Adipose tissue (tissue), 3 donors: ENCODE data around the gene CIAO1. TPM values are rescaled to one million over a fixed set of nuclear protein-coding genes. Genes with fewer than 3 reads are reported as not detected.
A peak's percentile ranks its signal among the peaks of the same experiment; 100 is the strongest.

Experiments used
- H3K27ac ChIP-seq: one replicate; pipeline ENCODE4 v1.5.1; 2013; ENCODE audit warnings: low read depth, low read length
- WGBS, 3 donors: extraction: QIAGEN DNeasy Blood & Tissue Kit; methylation state at CpG; one replicate each; pipeline ENCODE4 v1.1.7; 2013; 5-methylcytosine and 5-hydroxymethylcytosine counted together
- polyA plus RNA-seq, 3 donors: library from polyadenylated mRNA; stranded (reverse); fragments of 200-250 nt; gene quantifications; one replicate each; pipeline ENCODE4 v1.2.3, GENCODE V29; 2013
- donor health status: healthy with polysubstance abuse.
- donor health status: Bipolar disorder and iron deficiency.
- donor health status: healthy.

The CIAO1 gene
- polyA plus RNA-seq, 3 donors = 34.1 to 62.3 (median 35.9) TPM

DNA sequence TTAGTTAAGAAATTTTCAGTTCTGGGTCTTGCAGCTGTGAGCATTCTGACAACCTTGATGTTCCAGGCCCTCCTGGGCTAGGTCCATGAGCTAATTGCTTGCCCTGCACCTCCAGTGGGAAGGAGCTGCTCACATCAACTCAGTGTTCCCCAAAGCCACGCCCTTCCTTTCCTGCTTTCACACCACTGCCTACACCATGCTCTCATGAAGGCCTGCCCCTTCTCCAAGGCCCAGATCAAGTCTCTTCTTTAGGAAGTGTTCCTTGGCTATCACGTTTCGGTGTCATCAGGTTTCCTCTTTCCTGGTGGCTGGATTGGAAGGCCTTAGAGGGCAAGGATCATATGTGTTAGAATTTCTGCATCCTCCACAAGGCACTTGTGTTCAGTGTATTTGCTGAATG lies 19.0 kb upstream of the CIAO1 start:
- WGBS, 3 donors = 56 to 91% (median 56%) methylated on average over 3 of the region's 3 CpGs
- H3K27ac ChIP-seq = no peak overlapping the region

DNA sequence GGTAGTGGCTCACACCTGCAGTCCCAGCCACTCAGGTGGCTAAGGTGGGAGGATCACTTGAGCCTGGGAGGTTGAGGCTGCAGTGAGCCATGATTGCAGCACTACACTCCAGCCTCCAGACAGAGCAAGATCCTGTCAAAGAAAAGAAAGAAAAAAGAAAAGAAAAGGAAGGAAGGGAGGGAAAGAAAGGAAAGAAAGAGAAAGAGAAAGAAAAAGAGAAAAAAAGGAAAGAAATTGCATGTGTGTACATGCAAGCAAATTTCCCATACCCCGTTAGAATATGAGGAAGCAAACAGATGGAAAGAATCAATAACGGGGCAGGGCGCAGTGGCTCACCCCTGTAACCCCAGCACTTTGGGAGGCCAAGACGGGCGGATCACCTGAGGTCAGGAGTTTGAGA lies 18.1 kb upstream of the CIAO1 start:
- 51 to 88% (median 82%) methylated on average over 5 of the region's 5 CpGs for WGBS, 3 donors
- no peak overlapping the region for H3K27ac ChIP-seq

DNA sequence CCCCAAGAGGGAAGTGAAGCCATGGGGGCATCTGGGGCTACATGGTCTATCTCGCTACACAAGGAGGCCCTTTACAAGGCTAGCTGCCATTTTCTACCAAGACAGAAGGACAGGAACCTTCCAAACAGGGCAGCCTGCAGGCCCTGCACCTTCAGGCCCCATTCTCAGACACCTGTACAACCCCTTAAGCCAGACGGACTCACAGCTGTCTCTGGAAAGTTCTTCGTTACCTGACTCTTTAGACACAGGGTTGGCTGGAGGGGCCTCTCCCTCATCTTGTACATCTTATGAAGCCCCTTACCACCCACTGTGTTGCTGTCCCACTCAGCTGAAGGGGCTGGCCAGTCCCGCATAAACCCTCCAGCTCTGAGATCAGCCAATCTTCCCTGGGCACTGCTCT lies 17.4 kb upstream of the CIAO1 start:
- WGBS, 3 donors = 93 to 95% (median 95%) methylated on average over 4 of the region's 4 CpGs
- H3K27ac ChIP-seq = no peak overlapping the region

DNA sequence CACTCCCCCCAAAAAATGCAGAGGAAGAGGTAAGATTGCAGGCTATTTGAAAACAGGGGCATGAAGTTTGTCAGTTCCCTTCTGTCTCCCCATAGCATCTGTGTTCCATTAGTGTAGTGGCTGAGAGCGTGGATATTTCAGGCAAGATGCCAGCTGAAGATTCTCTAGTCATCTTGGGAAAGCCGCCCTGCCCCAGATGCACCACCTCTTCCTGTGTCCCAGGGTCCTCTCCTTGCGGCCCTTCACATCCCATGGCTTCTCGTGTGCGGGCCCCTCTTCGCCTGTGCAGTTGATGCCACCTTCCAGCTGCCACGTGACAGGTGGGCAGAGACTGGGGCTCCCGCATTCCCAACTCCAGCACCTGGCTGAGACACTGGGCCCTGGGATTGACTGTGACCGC lies 16.4 kb upstream of the CIAO1 start:
- H3K27ac ChIP-seq = no peak overlapping the region
- whole genome bisulfite sequencing, 3 donors = 77 to 93% (median 81%) methylated on average over 9 of the region's 9 CpGs

DNA sequence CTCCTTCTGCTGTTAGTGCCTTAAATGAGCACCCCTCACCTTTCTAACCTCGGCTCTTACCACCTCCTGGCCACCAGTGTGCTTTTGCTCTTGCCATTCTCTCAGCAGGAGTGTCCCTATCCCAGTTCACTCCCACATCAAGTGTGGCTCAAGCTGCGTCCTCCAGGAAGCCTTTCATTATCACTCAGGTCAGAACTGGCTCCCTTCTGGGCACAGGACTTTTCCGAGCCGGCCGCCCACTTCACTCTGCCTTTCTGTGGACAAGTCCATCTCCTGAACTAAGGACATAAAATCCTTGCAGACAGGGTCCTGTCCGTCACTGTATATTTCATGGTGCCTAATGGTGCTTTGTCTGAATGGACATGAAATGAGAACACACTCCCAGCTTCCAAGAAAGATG lies 15.8 kb upstream of the CIAO1 start:
- 89 to 93% (median 91%) methylated on average over 6 of the region's 6 CpGs for WGBS, 3 donors
- no peak overlapping the region for H3K27ac ChIP-seq

DNA sequence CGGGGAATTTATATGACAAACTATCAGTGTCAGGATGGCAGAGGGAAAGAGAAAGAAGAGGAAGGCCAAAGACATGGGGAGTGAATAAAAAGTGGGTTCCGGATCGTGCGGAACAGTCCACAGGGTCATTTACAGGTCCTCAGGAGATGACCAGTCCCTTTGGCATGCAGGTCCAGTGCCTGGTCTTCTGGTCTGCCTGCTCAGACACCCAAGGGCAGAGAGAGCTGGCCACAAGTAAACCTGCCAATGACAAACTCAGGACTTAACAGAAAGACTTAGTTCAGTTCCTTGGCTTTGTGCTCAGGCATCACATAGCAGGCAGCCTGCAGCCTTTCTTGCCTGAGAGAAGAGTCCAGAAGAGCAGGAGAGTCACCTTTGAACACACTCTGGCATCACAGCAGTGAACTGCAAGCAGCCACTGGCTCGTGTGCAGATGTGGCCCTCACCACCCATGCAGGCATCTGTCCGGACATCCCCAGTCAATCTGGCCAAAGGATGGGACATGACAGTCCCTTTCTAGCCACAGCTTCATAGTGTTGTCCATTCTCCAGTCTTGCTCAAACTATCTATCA lies 14.2 kb upstream of the CIAO1 start:
- no peak overlapping the region for H3K27ac ChIP-seq
- WGBS, 3 donors = 68 to 77% (median 68%) methylated on average over 6 of the region's 6 CpGs

DNA sequence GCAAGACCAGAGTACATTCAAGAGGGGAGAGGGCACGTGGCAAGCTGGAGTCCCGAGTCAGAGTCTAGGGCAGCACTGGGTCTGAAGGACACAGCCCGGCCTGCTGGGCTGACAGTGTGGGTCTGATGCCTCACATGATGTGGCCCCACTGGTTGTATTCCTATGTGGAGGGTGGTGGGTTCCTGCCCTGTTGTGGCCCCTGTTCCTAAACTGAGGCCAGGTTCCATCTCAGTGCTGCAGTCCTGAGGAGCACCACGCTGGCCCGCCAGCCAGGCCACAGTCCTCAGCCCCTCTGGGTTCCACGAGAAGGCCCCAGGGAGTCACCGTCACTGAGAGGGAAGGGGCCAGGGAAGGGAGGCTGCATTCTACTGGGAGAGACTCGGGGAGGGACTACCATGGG lies 13.5 kb upstream of the CIAO1 start:
- H3K27ac ChIP-seq = no peak overlapping the region
- 86 to 92% (median 88%) methylated on average over 8 of the region's 8 CpGs for WGBS, 3 donors

DNA sequence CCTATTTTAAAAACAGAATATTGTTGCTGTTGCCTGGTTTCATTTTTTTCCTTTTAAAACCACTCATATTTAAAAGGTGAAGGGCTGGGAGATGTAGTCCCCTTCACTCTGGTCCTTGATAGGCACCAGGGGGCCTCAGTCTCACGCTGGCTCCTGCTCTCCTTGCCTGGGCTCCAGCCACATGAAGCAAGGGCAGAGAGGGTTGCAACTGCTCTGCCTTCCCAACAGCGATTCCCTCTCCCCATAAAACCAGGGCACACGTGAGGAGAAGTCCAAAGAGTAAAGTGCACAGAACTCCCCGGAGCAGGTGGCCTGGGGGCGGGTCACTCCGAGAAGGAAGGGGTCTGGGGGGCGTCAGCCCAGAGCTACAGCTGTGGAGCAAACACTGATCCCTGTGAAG lies 13.0 kb upstream of the CIAO1 start:
- no peak overlapping the region for H3K27ac ChIP-seq
- WGBS, 3 donors = 83 to 88% (median 85%) methylated on average over 7 of the region's 7 CpGs

DNA sequence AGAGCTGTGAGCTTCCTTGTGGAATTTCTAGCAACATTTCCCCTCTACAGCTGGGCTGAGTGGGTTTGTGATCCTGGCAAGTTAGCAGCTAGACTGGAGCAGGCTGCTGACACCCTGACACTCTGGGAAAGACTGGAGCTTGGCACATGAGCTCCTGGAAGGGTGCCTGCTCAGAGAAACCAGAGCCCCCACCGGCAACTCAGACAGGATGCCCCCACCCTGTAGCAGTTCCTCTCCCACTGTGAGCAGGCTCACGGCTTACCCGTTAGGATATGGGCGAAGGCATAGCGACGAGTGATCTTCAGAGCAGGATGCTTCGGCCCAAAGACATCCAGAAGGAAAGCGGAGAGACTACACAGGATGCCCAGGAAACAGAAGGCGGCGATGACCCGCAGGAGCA lies 11.5 kb upstream of the CIAO1 start:
- 34 to 82% (median 46%) methylated on average over 11 of the region's 11 CpGs for WGBS, 3 donors
- no peak overlapping the region for H3K27ac ChIP-seq

DNA sequence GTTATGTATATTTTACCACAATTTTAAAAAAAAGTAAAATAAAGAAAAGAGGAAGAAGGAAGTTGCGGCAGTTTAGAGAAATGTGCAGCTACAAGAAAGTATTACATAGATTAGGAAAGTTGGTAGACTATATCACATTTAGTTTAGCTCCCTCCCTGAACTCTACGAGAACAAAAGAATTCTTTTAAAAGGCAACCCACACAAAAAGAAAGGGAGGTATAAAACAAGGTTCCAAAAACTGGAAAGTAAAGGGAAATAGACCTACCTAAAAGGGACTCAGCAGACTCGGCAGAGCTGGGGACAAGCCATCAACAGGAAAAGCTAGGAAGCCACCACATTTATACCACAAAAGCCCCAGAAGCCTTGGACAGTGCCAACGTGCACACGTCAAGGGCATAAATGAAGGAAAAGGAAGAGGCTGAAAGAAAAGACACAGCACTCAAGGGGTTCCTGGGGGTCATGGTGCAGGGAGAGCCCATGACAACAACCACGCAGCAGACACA lies 9.4 kb upstream of the CIAO1 start:
- no peak overlapping the region for H3K27ac ChIP-seq
- 44 to 83% (median 46%) methylated on average over 6 of the region's 6 CpGs for WGBS, 3 donors

DNA sequence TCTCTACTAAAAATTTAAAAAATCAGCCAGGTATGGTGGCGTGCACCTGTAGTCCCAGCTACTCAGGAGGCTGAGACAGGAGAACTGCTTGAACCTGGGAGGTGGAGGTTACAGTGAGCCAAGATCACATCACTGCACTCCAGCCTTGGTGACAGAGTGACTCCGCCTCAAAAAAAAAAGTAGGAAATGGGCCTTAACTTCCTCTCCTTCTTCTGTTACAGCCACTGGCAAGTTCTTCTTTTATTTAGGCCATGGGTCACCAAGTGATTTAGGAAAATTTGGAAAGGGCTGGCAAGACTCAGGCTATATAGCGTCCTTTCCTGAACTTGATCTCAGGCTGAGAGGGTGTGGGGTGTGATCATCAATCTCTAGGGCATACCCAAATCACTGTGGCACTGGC lies 8.3 kb upstream of the CIAO1 start:
- H3K27ac ChIP-seq = peak overlapping the region; percentile 63
- WGBS, 3 donors = 53 to 88% (median 55%) methylated on average over 3 of the region's 3 CpGs

DNA sequence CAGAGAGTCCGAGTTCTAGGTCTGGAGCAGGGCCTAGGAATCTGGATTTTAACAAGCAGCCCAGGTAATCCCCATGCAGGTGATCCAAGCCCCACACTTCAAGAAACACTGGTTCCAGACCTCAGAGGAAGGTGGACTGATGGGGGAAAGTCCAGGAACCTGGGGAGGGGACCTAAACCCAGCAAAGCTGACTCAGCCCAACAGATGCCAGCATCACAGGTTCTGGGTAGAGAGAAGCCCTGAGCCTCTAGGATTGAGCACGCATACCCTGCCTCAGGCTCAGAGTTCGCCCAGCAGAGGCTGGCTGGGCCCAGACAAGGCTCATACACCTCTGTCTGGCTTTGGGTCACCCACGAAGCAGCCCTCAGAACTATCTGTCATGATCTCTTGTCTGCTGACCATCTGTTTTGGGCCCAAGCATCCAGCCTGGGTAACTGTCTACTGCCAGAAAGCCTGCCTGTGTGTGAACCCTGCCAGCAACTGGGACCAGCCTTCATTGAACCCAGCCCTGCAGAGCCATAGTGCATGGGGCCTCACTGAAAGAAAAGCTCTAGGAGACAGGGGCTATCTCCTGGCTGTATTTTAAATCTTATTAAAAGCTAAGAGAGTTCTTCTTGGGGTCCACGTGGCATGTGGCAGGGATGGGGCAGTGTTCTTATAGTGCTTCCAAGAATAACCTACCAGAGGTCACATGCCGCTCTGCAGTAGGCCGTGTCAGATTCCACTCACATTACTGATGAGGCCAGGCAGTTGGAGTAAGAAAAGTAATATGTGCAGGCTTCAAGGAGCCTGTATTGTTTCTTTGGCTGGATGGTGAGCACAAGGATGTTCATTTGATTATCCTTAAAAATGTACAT lies 7.6 kb upstream of the CIAO1 start:
- H3K27ac ChIP-seq = peak overlapping the region; percentile 63
- 73 to 88% (median 76%) methylated on average over 7 of the region's 7 CpGs for WGBS, 3 donors

DNA sequence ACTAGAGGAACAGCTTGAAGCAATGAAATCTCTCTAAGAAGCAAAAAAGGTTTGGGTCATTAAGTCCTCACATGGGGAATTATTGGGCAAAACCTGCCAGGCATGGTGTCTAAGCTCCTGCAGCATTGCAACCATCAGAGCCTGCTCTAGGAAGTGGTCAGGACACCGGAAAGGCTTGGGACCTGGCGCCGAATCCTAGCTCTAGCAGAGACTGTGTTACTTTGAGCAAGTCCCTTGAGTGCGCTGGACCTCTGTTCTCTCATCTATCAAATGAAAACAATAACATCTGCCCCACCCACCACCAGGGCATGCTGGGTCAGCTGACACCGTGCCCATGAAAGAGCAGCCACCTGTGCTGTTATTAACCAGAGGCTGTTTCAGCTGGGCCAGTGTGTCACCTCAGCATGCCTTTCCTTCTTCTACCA lies 6.5 kb upstream of the CIAO1 start:
- WGBS, 3 donors = 45 to 66% (median 65%) methylated on average over 5 of the region's 5 CpGs
- H3K27ac ChIP-seq = no peak overlapping the region

DNA sequence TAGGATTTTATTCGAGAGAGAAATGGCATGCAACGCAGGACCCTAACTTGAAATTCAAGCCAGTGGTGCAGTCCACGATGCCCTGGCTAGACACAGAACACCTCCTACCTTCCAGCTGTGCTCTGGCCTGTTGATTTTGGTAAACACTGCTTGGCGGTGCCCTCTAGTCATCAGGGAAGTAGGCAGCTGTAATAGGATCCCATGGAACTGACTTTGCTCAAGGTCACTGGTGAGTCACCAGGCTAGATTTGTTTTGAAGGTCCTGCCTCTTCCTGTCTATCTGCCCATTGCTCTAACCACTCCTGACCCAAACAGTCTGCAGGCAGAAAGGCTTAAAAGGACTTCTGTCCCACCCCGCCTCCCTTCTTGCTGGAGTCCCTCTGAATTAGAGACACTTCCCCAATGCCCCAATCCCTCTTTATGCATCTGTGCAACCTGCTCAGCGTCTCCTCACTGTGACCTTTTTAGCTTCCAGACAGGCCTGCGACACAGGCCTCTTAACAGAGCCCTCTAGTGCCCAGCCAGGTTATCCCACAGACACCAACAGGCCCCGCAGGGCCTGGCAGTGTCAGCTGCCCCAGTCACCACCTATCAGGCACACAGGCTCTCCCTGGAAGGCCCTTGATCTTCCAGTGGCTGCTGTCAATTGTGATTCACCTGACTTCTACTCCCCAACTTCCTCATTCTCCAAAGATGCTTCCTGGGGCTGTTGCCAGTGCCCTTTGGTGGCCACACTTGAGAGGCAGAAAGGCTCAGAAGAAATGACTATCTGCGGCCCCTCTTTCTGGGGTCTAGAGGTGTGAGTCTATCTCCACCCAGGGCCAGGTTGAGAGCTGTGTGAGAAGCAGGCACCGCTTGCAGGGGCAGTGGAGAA lies 5.4 kb upstream of the CIAO1 start:
- peak overlapping the region; percentile 17 for H3K27ac ChIP-seq
- 31 to 45% (median 44%) methylated on average over 10 of the region's 10 CpGs for WGBS, 3 donors

DNA sequence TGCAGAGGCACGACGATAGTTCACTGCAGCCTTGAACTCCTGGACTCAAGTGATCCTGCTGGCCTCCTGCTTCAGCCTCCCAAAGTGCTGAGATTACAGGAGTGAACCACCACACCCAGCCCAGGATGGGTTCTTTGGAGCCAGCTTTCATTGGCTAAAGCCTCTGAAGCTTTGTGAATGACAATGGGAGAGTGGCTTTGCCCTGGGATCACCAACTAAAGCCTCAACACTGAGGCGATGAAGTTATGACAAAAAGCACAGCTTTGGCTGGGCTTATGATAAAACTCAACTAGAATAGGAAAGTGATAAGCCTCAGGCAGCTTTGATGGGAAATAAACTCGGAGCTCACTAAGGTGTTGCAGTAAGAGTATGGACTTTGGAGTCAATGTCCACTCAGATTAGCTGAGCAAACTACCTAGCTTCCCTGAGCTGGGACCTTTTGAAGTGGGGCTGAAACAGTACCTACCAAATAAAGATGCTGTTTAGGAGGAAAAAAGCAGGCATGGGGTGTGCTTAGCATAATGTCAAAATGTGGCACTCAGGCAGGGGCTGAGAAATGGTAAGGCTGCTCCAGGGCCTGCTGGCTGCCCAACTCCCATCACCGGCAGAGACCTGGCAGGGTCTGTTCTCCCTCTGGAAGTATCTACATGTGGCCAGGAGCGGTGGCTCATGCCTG lies 4.6 kb upstream of the CIAO1 start:
- peak overlapping the region; percentile 17 for H3K27ac ChIP-seq
- 43 to 87% (median 81%) methylated on average over 6 of the region's 6 CpGs for WGBS, 3 donors

DNA sequence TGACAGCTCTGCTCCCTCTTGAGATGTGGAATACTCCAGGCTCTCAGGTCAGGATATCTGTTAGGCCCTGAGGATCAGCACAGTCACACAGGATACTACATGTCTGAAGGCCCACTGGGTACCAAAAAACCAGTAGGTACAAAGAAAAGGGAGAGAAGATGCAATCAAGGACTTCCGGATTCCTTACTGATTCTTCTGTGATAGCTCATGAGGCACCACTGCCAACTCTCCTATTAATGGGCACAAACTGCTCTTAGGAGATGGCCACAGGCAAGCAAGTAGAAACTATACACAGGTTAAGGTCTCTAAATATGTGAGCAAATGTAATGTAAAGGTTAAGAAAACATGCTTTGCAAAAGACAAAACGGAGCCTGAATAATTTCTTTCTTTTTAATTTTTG lies 3.7 kb upstream of the CIAO1 start:
- H3K27ac ChIP-seq = no peak overlapping the region
- 73 to 85% (median 83%) methylated on average over 2 of the region's 2 CpGs for WGBS, 3 donors

DNA sequence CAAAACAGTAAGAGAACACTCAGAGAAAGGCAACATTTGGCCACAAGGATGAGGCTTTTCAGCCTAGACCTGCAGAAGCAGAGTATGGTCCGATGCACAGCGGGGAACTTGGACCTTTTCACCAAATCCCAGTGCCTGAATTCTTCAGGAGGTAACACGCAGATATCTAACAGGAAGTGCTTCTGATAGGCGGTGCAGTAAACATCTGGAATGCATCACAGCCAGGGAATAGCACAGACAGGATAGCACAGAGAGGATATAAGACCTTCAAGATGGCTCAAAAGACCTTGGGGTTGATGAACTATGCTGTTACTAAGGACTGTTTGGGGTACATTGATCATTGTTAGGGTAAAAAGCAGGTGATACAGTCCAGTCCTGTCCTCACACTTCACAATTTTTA lies 1.9 kb upstream of the CIAO1 start:
- no peak overlapping the region for H3K27ac ChIP-seq
- 61 to 68% (median 66%) methylated on average over 4 of the region's 4 CpGs for WGBS, 3 donors

DNA sequence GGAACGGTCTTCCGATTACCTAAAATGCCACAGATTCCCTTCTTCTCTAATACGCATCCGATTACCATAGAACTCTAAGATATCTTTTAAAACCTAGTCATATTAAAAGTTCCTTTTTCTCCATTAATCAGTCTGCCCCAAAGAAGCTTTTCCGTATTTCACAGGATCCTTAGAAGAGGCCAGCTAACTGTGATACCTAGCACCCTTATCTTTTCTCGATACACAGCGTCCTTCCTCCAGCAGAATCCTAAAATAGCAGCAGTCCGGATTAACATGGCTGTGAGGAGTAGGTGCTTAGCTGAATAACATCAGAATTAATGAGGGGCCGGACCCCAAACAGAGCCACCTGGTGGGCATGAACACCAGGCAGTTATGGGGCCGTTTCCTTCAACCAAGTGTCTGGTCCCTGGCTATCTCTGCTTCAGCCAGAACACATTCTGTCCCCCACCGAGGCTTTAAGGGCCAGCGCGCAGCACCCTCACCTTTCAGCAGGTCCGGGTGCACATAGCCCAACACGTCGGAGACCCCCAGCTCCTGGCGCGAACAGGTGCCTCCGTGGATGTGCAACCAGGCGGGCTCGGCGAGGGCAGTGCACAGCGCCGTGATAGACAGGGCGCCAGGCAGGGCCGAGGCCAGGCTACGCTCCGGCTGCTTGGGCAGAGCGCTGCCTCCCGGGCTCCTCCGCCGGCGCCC lies 1.2 kb upstream of the CIAO1 start:
- no peak overlapping the region for H3K27ac ChIP-seq
- WGBS, 3 donors = 13 to 16% (median 14%) methylated on average over 28 to 33 of the region's 33 CpGs
